ENCODE measurements around the gene CLIC1.

Gene CLIC1

DNA sequence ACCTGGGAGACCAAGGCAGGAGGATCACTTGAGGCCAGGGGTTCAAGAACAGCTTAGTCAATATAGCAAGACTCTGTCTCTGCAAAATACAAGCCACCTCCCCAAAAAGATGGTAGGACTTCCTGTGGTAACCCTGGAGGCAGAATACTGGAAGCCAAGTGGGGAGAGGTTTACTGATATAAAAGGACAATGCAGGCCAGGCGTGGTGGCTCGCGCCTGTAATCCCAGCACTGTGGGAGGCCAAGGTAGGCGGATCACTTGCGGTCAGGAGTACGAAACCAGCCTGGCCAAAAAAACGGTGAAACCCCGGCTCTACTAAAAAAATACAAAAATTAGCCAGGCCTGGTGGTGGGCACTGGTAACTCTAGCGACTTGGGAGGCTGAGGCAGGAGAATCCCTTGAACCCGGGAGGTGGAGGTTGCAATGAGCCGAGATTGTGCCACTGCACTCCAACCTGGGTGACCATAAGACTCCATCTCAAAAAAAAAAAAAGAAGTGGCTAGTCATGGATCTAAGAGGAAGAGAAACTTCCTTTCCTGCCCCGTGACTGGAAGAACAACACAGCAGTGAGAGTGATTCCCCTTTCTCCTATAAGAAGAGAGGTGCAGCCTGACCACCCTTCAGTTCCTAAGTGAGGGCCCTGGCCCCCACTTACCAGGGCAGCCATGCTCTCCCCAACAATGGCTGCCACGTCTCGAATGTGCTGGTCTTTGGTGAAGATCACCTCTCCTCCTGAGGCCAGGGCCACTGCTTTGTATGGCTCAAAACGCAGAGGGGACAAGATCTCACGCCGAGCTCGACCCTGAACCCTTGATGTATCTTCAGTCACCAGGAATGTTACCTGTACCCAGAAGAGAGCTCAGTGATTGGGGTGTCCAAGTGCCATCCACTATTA, 32.3 kb upstream of the CLIC1 start:
- no peak for DNase-seq

DNA sequence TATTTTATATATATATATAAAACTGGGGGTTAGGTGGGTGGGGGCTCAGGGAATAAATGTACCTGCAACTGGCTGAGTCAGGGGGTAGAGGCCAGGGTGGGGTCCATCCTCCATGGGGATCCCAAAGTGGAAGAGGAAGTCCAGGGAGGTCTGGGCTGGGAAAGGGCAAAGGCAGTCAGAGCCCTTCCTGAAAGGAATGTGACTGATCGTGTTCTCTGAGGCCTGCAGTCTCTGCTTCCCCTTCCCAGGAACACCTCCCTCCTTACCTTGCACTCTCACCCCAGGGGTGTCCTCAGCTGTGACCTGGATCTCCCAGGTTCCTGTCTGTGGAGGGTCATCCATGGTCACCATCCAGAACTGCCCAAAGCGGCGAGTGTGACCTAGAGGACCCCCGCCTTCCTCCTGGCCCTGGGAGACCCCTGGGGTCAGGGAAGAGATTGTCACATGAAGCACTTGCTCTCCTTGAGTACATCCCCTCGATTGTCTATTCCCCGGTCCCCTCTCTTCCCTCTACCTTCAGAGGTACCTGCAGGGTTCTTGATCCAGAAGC, 30.8 kb upstream of the CLIC1 start:
- DNase-seq: no peak

DNA sequence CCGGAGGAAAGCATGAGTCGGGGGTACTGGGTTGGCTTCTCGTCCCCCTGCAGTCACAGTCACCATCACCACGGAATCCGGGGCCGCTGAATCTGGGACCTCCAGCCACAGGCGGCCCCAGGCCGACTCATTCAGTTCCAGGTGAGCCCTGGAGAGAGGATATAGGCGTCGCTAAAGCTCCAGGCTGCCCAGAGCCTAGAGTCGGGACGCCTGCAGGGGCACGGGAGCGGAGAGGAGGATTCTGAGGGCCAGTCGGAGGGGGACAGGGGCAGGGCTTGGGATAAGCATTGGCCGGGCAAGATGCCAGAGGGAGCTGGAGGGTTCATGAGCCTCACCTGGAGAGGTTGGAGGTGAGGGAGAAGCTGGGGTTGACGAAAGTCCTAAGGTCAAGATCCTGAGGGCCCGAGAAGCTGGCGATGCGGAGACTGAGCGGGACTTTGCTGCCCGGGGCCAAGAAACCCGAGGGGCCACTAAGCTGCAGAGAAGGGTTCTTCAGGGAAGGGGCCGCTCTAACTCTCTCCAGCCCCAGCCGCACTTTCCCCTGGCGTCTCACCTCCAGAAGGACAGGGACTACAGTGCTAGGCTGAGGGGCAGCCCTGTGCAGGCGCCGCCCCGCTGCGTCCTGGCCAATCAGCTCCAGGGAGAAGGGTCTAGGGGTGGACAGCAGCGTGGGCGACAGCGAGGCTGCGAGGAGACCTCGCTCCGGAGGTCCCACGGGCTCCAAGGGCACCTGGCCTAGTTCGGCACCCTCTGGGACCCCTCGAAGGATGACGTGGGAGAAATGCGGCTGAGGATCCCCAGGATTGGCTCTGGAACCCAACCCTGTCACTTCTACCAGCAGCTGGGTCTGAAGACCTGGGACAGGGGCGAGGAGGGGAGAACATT, 29.8 kb upstream of the CLIC1 start:
- no peak for DNase-seq

DNA sequence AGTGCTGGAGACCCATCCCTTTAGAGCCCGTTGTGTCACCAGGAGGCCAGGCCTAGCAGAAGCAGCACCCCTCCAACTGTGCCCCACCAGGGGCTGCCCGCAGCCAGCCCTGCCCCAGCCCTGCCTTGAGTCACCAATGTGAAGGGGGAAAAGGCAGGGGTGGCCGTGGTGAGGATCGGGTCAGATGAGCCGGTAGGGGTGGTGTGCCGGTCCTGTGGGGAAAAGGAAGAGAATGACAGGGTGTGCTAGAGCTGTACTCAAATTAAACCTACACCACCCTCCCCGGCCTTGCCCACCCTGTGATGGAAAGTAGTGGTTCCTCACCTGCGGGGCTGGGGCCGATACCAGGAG, 29.2 kb upstream of the CLIC1 start:
- no peak for DNase-seq

DNA sequence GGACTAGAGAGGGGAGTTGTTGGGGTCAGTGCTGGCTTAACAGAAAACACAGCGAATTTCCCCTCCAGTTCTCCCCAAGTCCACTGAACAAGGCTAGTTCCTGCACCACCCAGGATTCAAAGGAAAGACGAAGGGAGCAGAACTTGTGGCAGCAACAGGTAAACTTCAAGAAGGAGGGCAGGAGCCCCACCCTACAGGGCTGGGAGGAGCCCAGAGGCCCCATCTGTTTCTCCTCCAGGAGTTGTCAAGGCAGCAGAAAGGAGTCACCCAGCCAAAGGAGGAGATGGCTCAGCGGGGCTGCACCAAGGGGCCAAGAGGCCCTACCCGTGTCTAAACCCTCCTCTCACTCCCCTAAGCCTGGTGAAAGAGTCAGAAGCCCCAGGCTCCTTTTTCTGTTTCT, 27.9 kb upstream of the CLIC1 start:
- no peak for DNase-seq

DNA sequence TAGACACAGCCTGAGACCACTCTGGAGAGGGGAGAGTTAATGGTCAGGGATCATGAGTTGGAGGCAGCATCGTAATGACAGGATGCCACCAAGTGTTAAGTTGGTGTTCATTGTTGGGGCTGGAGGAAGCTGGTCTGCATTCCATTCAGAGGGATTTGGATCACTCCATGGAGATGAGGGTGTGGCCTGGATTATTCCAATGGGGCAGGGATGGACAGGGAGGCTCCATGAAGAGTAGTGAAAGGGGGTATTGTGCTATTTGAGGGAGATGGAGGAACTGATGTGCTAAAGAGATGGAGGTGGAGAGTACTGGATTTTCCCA, 27.2 kb upstream of the CLIC1 start:
- no peak for DNase-seq

DNA sequence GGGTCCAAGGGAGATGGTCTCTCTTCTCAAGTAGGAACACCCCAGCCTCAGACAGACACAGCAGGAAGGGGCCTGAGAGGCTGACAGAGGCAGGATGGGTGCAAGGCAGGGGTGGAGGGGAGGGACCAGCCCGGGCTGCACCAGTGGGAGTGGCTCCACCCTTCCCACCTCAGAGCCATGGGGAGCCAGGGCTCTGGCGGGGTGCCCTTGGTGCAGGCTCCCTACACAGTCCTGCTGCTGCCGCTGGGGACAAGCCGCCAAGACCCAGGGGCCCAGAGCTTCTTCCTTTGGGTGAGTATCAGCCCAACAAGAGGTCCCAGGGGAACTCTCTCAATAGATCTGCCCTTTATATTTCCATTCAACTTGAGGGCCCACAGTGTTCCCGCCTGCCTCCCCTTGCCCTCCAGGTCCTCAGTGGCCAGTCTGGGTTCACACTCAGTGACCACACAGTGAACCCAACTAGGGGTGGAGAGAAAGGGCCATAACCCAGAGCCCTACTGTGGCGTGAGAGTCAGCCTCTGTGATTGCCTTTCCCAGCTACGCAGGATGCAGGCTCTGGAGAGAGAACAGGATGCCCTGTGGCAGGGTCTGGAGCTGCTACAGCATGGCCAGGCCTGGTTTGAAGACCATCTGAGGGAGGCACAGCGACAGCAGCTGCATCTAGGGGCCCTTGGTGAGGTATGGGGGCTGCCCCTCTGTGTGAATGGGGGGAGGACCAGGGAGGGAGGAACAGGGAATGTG, 26.7 kb upstream of the CLIC1 start:
- no peak for DNase-seq

DNA sequence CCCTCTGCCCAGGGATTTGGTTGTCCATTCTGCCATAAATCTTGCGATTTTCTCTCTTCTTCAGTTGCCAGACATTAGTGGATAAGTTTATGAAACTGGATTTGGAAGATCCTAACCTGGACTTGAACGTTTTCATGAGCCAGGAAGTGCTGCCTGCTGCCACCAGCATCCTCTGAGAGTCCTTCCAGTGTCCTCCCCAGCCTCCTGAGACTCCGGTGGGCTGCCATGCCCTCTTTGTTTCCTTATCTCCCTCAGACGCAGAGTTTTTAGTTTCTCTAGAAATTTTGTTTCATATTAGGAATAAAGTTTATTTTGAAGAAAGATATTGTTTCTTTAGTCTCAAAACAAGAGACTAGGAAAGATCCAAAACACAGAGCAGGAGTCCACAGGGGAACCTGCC, 26.0 kb upstream of the CLIC1 start, which contains the start of gene SAPCD1:
TSS of gene SAPCD1 (plus strand) at position 301 of the 400 bp plus-strand sequence. CDS start 399 bp downstream, outside the sequence.
- DNase-seq: no peak

DNA sequence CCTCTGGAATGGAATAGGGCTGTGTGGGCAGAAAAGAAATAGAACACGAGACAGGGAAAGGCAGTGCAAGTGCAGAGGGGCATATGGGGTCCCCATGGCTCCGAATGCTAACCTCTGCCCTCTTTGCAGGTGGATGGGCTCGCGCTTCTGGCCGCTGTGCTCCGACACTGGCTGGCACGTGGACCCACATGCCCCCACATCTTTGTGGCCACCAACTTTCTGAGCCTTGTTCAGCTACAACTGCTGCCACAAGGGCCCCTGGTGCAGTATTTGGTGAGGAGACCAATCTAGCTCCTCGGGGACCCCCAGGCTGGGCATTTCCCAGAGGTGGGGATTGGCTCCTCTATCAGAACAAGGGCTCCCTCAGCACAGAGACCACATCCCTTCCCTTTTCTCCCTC, 25.0 kb upstream of the CLIC1 start:
- no peak for DNase-seq

DNA sequence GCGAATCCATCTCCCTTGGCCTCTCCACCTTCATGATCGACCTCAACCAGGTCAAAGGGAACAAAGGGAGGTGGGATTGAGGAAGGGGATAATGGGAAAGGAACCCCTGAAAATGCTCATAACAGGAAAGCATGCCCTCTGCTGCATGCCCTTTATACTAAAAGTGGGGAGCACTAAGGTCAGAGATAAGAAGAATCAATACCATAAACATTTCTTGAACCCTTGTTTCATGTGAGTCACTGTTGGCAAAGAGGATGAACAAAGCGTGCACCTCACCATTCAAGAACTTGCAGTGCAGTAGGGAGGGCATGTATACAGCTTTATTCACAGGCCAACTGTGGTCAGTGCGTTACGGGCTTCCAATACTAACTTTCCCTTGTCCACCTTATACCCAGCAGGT, 24.5 kb upstream of the CLIC1 start:
- DNase-seq: no peak

DNA sequence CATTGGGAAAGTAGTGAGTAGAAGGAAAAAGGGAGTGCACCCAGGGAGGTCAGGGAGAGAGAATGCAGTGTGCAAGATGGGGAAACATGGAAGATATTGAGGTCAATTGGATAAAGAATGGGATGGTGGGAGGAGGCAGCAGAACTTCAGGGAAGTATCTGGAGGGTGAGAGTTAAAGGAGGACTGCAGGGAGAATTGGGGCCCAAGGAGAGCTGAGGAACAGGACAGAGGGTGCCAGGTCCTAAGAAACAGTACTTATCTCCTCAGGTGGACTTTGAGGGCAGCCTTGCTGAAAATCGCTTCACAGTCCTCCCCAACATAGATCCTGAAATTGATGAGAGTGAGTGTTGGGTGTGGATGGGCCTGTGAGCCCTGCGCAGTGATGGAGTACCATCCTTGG, 22.0 kb upstream of the CLIC1 start:
- DNase-seq: no peak

DNA sequence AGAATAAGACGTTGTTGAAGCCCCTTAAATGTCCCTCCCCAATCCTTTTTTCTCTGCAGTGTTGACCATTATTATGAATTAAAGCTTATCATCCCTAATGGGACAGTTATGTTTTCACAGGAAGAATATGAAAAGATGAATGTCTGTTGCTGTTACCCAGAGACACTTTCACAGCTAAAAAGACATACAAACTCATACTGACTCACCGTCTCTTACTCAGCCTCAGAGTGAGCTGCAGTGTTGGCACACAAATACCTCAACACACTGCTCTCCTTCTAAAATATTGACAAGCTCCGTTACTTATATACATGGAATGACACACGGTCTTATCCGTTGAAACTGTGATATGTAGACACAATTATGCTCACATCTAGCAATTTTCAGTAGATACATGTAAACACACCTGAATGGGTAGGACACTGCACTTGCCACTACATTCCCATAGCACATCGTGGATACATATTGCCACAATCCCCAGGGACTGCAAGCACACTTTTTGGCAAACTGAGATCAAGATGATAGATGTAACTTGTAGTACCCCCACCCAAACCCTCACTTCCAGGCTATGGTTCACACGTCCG, 16.5 kb upstream of the CLIC1 start:
- no peak for DNase-seq

DNA sequence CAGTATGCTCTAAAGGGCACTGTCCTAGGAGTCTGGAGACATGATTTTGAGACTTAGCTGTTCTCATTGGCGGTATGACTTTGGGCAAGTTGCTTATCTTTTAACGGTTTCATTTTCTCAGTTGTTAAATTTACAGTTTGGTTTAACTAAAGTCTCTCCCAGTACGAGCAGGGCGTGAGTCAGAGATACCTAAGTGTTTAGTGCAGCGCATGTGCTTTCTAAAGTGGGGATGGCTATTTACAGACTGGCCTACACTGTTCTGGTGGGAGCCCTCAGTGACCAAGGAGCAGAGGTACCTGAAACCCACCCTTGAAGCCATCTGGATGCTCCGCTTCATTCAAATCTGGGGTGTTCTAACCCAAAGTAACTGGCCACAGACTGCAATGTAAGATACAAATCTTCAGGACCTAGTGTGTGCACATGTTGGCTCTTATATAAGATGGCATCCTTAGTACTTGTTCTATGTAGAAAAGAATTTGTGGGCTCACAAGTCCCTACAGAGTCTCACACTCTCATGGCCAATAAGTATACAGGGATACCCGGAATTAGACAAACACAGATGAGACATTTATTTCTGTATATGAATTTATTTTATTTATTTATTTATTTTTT, 14.2 kb upstream of the CLIC1 start:
- DNase-seq: no peak

DNA sequence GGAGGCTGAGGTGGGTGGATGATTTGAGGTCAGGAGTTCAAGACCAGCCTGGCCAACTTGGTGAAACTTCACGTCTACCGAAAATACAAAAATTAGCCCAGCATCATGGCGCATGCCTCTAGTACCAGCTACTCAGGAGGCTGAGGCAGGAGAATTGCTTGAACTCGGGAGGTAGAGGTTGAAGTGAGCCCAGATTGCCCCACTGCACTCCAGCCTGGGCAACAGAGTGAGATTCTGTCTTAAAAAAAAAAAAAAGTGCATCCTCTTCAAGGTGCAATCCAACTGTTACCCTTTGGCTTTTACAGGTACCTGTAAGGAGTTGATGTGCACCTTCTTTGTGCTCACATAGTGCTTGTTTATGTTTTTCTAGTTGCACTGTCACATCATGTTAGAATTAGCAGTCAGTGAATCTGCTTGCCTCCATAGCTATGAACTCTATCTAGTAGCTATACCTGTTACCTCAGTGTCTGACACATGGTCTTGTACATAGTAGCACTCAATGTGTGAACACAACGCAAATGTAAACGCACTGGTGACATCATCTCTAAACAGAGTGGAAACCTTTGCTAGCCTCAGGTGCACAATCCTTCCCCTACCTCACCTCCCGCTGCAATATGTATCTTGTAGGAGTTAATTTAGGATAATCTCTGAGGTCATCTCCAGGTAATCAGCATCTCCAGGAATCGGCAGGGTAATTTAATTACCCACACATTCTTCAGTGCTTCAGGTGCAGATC, 13.1 kb upstream of the CLIC1 start:
- DNase-seq: no peak

DNA sequence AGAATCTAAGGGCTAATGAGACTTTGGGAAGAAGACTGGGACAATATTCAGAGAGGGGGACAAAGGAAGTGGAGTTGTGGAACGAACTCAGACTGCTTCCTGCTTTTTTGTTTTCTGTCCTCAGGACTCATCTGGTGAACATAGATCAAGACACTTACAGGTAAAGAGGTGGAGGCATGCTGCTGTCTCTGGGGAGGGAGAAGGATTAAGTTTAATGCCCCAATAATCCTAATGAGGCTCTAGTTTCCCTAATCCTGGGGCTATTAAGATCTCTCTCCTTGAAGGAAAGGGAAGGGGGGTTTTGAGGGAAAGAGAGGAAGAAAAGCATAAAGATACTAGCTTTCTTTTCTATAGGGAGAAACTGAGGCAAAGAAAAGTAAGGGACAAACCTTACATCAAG, 8.1 kb upstream of the CLIC1 start:
- no peak for DNase-seq

DNA sequence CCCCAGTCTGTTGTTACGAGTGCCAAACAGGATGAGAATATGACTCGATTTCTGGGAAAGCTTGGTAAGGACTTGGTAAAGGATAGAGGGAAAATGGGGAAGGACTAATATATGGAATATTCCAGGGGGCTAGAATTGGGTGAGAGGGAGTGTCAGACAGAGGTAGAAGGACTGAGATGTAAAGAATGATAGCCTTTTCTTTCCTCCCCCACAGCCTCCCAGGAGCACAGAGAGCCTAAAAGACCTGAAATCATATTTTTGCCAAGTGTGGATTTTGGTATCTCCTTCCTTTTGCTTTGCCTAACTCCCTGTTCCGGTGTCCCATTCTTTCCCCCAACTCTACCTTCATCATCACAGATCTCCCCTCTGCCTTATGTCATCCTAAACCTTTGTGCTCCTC, 6.6 kb upstream of the CLIC1 start:
- DNase-seq: no peak

DNA sequence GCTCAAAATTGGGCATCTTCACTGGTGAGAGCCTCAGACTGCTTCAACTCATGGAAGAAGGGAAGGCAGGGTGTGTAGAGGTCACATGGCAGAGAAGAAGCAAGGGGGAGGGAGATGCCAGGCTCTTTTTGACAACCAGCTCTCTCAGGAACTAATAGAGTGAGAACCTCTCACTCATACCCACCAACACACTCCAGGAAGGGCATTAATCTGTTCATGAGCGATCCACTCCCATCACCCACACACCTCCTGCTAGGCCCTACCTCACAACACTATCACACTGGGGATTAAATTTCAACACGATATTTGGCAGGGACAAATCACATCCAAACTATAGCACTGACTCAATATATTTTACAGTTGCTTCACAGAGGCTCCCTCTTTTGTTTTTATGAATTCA, 5.5 kb upstream of the CLIC1 start:
- no peak for DNase-seq

DNA sequence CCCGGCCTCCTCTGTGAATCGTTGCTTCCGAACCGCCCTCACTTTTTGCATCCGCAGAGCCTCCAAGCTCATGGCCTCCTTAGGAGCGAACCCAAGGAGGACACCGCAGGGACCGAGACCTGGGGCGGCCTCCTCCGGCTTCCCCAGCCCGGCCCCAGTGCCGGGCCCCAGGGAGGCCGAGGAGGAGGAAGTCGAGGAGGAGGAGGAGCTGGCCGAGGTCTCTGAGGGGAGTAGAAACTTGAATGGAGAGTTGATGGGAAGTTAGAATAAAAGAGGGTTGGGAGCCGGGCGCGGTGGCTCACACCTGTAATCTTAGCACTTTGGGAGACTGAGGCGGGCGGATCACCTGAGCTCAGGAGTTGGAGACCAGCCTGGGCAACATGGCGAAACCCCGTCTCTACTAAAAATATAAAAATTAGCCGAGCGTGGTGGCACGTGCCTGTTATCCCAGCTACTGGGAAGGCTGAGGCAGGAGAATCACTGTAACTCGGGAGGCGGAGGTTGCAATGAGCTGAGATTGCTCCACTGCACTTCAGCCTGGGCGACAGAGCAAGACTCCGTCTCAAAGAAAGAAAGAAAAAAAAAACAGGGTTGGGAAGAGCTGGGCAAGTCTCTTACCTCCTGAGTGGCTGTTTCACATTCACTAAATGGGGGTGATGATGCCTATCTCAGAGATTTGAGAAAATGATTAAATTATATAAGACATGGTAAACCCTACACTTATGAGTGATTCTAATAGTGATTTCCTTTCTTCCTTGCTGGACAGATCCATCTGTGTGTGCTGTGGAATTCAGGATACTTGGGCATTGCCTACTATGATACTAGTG, 4.3 kb upstream of the CLIC1 start:
- no peak for DNase-seq

DNA sequence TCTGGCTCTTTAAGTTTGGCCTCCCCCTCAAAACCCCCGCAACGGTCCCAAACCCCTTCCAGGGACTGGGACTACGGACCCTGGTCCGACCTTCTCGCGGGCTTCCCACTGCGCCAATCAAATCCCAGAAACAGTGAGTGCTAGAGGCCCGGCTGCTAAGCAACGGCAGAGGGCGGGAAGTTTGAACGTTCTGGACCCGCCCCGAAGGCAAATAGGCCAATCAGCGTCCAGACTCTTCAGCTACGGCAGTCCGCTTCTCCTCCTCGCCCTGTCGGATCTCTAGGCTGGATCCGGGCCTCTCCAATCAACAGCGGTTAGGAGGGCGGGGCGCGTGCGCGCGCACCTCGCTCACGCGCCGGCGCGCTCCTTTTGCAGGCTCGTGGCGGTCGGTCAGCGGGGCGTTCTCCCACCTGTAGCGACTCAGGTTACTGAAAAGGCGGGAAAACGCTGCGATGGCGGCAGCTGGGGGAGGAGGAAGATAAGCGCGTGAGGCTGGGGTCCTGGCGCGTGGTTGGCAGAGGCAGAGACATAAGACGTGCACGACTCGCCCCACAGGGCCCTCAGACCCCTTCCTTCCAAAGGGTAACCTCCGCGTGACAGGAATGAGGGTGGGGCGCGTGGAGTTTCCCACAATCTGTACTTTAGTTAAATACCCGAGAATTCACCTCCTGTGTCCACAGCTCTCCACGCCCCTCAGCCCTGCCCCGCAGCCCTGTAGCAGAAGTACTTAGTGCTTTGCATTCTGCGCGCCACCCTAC, 3.5 kb upstream of the CLIC1 start, which contains the start of gene MSH5:
TSS of gene MSH5 (plus strand) at position 367 of the 758 bp plus-strand sequence. CDS start 462 bp downstream, outside the sequence.
- peak; percentile 94 for DNase-seq

Measured in central memory CD4-positive, alpha-beta T cell (primary cell).